Motor neuron (in vitro differentiated cells): ENCODE results near the gene C14orf180. TPM values are rescaled to one million over a fixed set of nuclear protein-coding genes. Genes with fewer than 3 reads are reported as not detected.

ENCODE experiments used
- ATAC-seq, 8 experiments: fragments of 200-7000 bp; cut with Tn5 transposase; replicated peaks in 6 of 8; 2 replicates each; pipeline ENCODE4 v1.8.0; 2021; ENCODE audit warnings: mild to moderate bottlenecking in 8 of 8, moderate library complexity in 8 of 8
- H3K27ac ChIP-seq, 2 donors: fragments of 250-450 bp; sonication (Bioruptor Pico); 2 replicates each; pipeline ENCODE4 v1.9.0; 2021; ENCODE audit warnings: antibody characterized with exemption in 2 of 2, mild to moderate bottlenecking in 2 of 2, moderate library complexity in 1 of 2
- H3K4me1 ChIP-seq, 2 donors: fragments of 250-450 bp; sonication (Bioruptor Pico); replicated peaks in 1 of 2; 2 replicates each; pipeline ENCODE4 v1.6.1; 2021; ENCODE audit warnings: antibody characterized with exemption in 2 of 2, mild to moderate bottlenecking in 2 of 2, moderate library complexity in 1 of 2
- H3K4me3 ChIP-seq, 5 donors: fragments of 250-450 bp; sonication (Bioruptor Pico); 2 replicates each; pipeline ENCODE4 v1.9.0; 2021; ENCODE audit warnings: antibody characterized with exemption in 5 of 5, mild to moderate bottlenecking in 5 of 5, moderate library complexity in 4 of 5
- WGBS, 10 experiments: fragments of 450-650 bp; shearing (Covaris generic); methylation state at CpG; one replicate each; pipeline ENCODE4 v1.0.0; 2022; 5-methylcytosine and 5-hydroxymethylcytosine counted together
- in situ Hi-C, 9 experiments: fragments of 400-800 bp; cut with MboI; loops; one replicate each; pipeline ENCODE4 v1.15.0; 2021; ENCODE audit warnings: low sequenced_read_pairs in 9 of 9, low pct_unique_long_range_greater_than_20kb in 2 of 9; ENCODE audit not compliant: unreplicated experiment in 9 of 9
- total RNA-seq, 8 experiments: library from RNA; unstranded; fragments of 300-600 nt; gene quantifications; 2 replicates each; pipeline versions ENCODE4 v1.2.3 to v1.2.4, GENCODE V29; 2022

Gene C14orf180
- under 1 TPM in 6 of 8 experiments, not detected in 2; 0.04 to 0.71 (median 0.35) TPM for total RNA-seq

- in situ Hi-C loops: no loop called here
- Histone ChIP-seq H3K27ac (no peak within 1 kb of the TSS), H3K4me3 (no peak within 1 kb of the TSS), H3K4me1 (peaks cover 50 to 66% of the 10 kb centered on the region in 2 donors)
- 80 to 82% methylated on average over 4 to 6 of the region's 17 CpGs; no CpG with 5 or more reads in 8 of the 10 experiments for WGBS, 10 experiments
- no peak for ATAC-seq
Observed at GRCh38 chr14:104579507-104579906, at the start of gene C14orf180. TSS of gene C14orf180 (plus strand) at chr14:104579764. CDS start at chr14:104586431, 6,667 bp downstream.

GRCh38 chr14:104530646-104531045 is 48.9 kb upstream of the C14orf180 start:
- no peak for ATAC-seq
- Histone ChIP-seq H3K27ac (no peak overlapping the region), H3K4me1 (no peaks in the 10 kb centered on the region), H3K4me3 (no peak overlapping the region)
- 0 to 90% (median 65%) methylated on average over 1 to 5 of the region's 10 CpGs; no CpG with 5 or more reads in 2 of the 10 experiments for WGBS, 10 experiments
- in situ Hi-C loops: loop anchor here in 1 of 9 experiments (10.0 kb wide), 1 partner anchor 66 kb away; no protein-coding TSS in a partner anchor

GRCh38 chr14:104531421-104532190 is 48.0 kb upstream of the C14orf180 start:
- H3K4me1 ChIP-seq: no peaks in the 10 kb centered on the region
- H3K4me3 ChIP-seq: no peak overlapping the region
- H3K27ac ChIP-seq: no peak overlapping the region
- 13 to 100% (median 81%) methylated on average over 3 to 9 of the region's 19 CpGs; no CpG with 5 or more reads in 1 of the 10 experiments for WGBS, 10 experiments
- in situ Hi-C loops: loop anchor here in 1 of 9 experiments (10.0 kb wide), 1 partner anchor 67 kb away; no protein-coding TSS in a partner anchor
- ATAC-seq: no peak

- no peak overlapping the region for H3K27ac ChIP-seq
- in situ Hi-C loops: loop anchor here in 1 of 9 experiments (10.0 kb wide), 1 partner anchor 67 kb away; no protein-coding TSS in a partner anchor
- H3K4me3 ChIP-seq: no peak overlapping the region
- no peak for ATAC-seq
- WGBS, 10 experiments: 71 to 100% (median 93%) methylated on average over 1 to 3 of the region's 3 CpGs; no CpG with 5 or more reads in 7 of the 10 experiments
- H3K4me1 ChIP-seq: no peaks in the 10 kb centered on the region
Observed at GRCh38 chr14:104532191-104532555, 47.4 kb upstream of the C14orf180 start.

DNA sequence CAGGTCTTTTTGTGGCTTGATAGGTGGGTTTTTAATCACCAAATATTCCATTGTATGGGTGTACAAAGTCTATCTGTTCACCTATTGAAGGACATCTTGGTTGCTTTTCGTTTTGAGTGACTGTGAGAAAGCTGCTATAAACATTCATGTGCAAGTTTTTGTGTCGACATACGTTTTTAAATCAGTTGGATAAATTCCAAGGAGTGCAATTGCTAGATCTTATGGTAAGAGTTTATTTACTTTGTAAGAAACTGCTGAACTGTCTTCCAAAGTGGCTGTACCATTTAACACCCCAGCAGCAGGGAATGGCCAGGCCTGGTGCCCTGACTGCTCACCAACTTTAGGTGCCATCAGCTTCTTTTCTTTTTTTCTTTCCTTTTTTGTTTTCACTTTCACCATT is 45.5 kb upstream of the C14orf180 start:
- ATAC-seq: no peak
- WGBS, 10 experiments: 7 to 100% (median 70%) methylated on average over 1 to 3 of the region's 3 CpGs; no CpG with 5 or more reads in 1 of the 10 experiments
- in situ Hi-C loops: loop anchor here in 1 of 9 experiments (10.0 kb wide), 1 partner anchor 69 kb away; no protein-coding TSS in a partner anchor
- H3K4me3 ChIP-seq: no peak overlapping the region
- H3K4me1 ChIP-seq: no peaks in the 10 kb centered on the region
- no peak overlapping the region for H3K27ac ChIP-seq

DNA sequence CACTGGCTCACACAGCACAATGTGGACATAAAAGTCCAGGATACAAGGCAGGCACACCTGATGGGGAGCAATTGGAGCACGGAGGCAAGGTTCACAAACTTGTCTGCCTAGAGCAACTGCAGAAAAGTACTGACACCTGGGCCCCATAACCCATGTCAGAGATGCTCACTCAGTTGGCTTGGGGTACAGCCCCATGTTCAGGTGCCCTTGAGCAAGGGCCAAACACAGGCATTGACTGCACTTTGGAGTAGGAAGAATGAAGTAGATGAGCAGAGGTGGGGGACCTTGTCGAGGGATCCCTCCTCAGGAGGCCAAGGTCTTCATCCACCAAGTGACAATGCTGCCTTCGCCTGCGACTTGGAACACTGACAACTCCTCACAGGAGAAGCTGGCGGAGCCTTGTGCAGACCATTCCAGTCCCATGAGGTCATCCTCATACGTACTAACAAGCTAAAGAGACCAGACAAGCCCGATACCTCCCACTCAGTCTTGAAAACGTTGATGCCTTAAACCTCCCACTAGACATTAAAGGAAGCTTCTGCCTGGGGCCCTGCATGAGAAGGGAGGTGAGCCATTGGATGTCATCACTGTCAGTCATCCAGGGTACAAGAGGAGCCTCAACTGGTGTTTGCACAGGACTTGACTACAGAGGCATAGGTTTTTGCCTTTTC is 42.5 kb upstream of the C14orf180 start:
- Histone ChIP-seq H3K4me3 (no peak overlapping the region), H3K4me1 (no peaks in the 10 kb centered on the region), H3K27ac (no peak overlapping the region)
- in situ Hi-C loops: loop anchor here in 1 of 9 experiments (10.0 kb wide), 1 partner anchor 72 kb away; no protein-coding TSS in a partner anchor
- ATAC-seq: peak in 1 of 8 experiments; percentile 51
- WGBS, 10 experiments: 0 to 80% (median 54%) methylated on average over 1 to 6 of the region's 8 CpGs; no CpG with 5 or more reads in 5 of the 10 experiments

- Histone ChIP-seq H3K27ac (no peak overlapping the region), H3K4me3 (no peak overlapping the region), H3K4me1 (peaks cover 0 to 1% of the 10 kb centered on the region in 2 donors)
- WGBS, 10 experiments: 0 to 100% (median 56%) methylated on average over 1 to 3 of the region's 3 CpGs; no CpG with 5 or more reads in 2 of the 10 experiments
- in situ Hi-C loops: loop anchor here in 1 of 9 experiments (10.0 kb wide), 1 partner anchor 73 kb away; no protein-coding TSS in a partner anchor
- no peak for ATAC-seq
Observed at GRCh38 chr14:104537613-104537988, 42.0 kb upstream of the C14orf180 start.

- in situ Hi-C loops: no loop called here
- no peak overlapping the region for H3K4me3 ChIP-seq
- no peak for ATAC-seq
- peaks cover 0 to 32% of the 10 kb centered on the region in 2 donors for H3K4me1 ChIP-seq
- WGBS, 10 experiments: 7 to 91% (median 72%) methylated on average over 8 to 11 of the region's 11 CpGs
- no peak overlapping the region for H3K27ac ChIP-seq
Observed at GRCh38 chr14:104541905-104542465, 37.6 kb upstream of the C14orf180 start.

- WGBS, 10 experiments: 0 to 84% (median 60%) methylated on average over 1 to 11 of the region's 16 CpGs; no CpG with 5 or more reads in 1 of the 10 experiments
- H3K4me1 ChIP-seq: peaks cover 0 to 32% of the 10 kb centered on the region in 2 donors
- H3K27ac ChIP-seq: no peak overlapping the region
- in situ Hi-C loops: no loop called here
- no peak for ATAC-seq
- H3K4me3 ChIP-seq: no peak overlapping the region
Observed at GRCh38 chr14:104542871-104543830, 36.4 kb upstream of the C14orf180 start.

GRCh38 chr14:104544362-104544961 is 35.1 kb upstream of the C14orf180 start:
- 15 to 100% (median 48%) methylated on average over 1 to 12 of the region's 17 CpGs; no CpG with 5 or more reads in 1 of the 10 experiments for WGBS, 10 experiments
- ATAC-seq: no peak
- in situ Hi-C loops: no loop called here

GRCh38 chr14:104545151-104545941 is 34.2 kb upstream of the C14orf180 start:
- no peak overlapping the region for H3K4me3 ChIP-seq
- peak in 7 of 8 experiments; percentile 48 to 93 (median 88) for ATAC-seq
- peaks cover 12 to 40% of the 10 kb centered on the region in 2 donors for H3K4me1 ChIP-seq
- 20 to 100% (median 100%) methylated on average over 1 to 5 of the region's 32 CpGs; no CpG with 5 or more reads in 5 of the 10 experiments for WGBS, 10 experiments
- H3K27ac ChIP-seq: no peak overlapping the region
- in situ Hi-C loops: no loop called here

More at GRCh38 chr14:104544362-104544961, 35.1 kb upstream of the C14orf180 start:
- H3K27ac ChIP-seq: no peak overlapping the region
- H3K4me1 ChIP-seq: peaks cover 7 to 39% of the 10 kb centered on the region in 2 donors
- H3K4me3 ChIP-seq: no peak overlapping the region
